Subcutaneous adipose tissue (tissue), 4 donors: Measurements from ENCODE around the gene NAE1. TPM values are rescaled to one million over a fixed set of nuclear protein-coding genes. Genes with fewer than 3 reads are reported as not detected.

Experiments used
- total RNA-seq, 4 donors: library from RNA; depleted of rRNA; stranded (reverse); fragments of >200 nt; gene quantifications; one replicate each; pipeline ENCODE4 v1.1.0, GENCODE V29; 2016
- TF ChIP-seq, protein P1 (sequence below): fragments of 450-650 bp; IDR thresholded peaks from one replicate; pipeline ENCODE4 v1.5.1; 2016; ENCODE audit warnings: low read depth, mild to moderate bottlenecking, control low read depth, antibody characterized with exemption, moderate library complexity

The NAE1 gene
- total RNA-seq, 4 donors from 2014 or later = 38.2 to 56.4 (median 46.4) TPM

DNA sequence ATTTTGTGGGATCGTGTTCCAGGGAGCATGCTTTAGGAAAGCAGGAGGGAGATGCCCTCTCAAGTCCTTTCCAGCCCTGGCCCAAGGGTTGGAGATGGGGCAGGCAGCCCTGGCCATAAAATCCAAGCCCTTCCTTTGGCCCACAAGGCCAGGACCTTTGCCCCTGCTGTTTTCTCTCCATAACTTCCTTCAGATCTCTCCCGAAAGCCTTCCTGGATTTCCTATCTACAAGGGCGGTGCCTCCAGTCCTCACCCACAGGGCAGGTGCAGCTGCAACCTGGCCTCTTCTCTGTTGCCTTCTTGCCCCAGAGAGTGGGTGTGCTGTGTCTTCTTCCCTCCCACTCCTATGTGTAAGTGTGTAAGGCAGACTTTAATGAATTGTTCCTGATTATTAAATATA is 41.1 kb upstream of the NAE1 start:
- TF ChIP-seq, protein P1, sequence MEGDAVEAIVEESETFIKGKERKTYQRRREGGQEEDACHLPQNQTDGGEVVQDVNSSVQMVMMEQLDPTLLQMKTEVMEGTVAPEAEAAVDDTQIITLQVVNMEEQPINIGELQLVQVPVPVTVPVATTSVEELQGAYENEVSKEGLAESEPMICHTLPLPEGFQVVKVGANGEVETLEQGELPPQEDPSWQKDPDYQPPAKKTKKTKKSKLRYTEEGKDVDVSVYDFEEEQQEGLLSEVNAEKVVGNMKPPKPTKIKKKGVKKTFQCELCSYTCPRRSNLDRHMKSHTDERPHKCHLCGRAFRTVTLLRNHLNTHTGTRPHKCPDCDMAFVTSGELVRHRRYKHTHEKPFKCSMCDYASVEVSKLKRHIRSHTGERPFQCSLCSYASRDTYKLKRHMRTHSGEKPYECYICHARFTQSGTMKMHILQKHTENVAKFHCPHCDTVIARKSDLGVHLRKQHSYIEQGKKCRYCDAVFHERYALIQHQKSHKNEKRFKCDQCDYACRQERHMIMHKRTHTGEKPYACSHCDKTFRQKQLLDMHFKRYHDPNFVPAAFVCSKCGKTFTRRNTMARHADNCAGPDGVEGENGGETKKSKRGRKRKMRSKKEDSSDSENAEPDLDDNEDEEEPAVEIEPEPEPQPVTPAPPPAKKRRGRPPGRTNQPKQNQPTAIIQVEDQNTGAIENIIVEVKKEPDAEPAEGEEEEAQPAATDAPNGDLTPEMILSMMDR = no peak

DNA sequence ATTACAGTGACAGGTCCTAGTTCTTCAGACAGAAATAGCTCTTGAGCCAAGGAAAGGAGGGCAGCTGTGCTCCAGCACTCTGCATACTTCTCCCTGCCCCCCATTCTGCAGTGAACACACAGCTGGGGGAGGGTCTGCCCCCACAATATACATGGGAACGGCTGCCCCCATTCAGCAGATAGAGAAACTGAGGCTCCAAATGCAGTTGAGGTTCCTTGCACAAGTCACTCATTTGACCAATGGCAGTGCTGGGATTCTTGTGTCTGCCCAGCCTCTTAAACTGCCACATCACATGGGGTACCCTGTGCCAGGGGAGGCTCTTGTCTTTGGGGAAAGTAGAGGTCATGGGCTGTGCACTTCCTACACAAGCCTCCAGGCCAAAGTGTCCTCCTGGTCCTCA is 38.6 kb upstream of the NAE1 start:
- TF ChIP-seq, protein P1 = no peak

DNA sequence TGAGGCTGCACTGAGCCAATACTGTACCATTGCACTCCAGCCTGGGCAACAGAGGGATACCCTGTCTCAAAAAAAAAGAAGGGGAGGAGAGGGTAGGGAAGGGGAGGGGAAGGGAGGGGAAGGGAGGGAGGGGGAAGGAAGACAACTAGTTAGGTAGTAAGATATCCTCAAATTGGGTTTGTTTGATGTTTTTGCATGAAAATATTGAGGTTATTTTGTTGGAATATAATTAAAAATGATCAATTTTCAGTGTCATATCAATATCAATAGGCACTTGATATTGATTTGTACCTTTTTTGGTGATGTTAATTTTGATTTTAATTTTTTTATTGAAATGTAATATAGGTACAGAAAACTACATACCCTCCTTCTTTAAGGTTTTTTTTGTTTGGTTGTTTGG is 32.9 kb upstream of the NAE1 start:
- TF ChIP-seq, protein P1 = no peak

DNA sequence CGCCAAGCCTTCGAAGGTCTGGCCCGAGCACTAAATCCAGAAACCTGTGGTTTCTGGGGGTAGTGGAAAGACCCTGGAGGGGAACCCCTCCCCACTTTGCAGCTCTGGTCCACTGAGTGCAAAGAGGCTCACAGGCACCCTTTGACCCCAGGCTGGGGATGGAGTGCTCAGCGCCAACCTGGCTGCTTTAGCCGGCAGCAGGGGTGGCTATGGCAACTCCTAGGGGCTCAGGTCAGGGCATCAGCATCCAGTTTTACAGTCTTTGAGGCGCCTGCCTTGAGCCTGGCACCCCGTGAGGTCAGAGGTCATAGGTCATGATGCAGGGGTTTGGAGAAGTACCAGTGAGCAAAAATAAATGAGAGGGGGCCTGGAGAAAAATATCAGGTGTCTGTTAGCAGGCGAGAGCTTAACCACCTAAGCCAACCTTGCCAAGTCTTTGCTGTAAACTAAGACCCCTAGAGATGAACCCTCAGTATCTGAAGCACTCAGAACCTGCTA is 31.3 kb upstream of the NAE1 start:
- TF ChIP-seq, protein P1 = no peak

DNA sequence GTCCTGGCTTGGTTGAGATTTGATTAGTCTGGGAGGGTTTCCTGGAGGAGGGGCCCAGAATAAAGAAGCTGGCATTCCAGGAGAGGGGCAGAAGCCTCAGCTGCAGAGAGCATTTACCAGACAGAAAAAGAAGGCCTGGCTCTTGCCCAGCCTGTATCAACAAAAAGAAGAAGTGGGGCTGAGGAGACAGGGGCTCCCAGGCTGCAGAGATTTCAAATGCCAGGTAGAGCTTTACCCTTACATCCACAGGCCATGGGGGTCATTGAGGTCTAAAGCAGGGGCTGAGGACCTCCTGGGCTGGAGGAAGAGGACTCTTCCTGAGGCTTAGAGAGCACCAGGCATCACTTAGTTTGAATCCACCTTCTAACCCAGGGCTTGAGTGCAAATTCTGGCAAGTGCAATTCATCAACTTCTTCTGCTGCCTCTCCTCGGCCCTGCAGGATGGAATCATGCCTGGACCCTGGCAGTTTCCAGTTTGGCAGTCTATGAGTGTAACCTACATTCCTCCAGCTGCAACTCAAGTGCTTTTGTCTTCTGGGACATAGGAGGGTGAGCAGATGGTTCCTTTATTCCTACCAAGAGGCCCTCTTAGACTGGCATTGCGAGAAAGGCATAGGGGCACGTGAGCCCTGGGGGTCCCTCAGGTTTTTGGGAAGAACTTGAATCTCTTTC is 28.8 kb upstream of the NAE1 start:
- TF ChIP-seq, protein P1 = no peak

DNA sequence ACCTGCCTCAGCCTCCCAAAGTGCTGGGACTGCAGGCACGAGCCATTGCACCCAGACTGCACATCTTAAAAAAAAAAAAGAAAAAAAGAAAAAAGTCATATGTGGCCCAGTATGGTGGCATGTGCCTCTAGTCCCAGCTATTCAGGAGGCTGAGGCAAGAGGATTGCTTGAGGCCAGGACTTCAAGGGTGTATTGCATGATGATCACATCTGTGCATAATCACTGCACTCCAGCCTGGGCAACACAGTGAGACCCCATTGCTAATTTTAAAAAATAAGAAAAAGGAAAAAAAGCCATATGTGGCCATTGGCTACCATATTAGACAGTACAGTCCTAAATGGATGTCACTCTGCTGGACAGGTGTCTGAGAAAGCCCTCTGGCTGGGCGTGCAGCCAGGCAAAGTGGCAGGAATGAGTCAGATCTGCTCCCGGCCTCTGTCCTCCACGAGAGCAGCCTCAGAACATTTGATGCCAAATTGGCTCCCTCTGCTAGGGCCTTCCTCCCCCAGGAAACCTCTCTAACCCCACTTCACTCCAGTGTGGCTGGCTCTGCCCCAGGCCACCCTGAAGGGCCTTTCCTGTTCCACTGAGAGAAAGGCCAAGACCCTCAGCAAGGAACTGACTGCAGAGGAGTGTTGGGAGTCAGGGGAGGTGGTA is 28.1 kb upstream of the NAE1 start:
- TF ChIP-seq, protein P1 = no peak

DNA sequence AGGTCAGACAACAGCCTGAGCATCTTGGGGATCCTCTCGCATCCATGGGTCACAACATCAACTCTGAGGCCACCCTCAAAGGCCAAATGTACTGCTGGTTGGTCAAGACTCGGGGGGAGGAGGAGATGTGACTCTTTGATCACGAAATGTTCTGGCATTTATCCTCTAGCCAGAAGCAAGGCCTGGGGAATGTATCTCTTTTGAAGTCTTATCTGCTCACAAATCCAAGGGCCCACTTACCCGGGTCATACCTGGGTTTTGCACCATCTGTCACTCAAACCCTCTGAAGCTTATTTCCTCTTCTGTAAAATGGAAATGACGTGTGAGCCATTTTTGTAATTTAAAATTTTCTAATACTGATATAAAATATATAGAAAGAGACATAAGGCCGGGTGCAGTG is 26.7 kb upstream of the NAE1 start:
- TF ChIP-seq, protein P1 = no peak
